NOMO-1 treated with dmso at 0.1 percent for 144 hours (cell line): ENCODE data around the gene KIAA0586.
"Not testable (repeated sequence)": the region's sequence is repeated elsewhere in the genome, so short reads cannot be mapped to it uniquely, and the experiment has no call there.

Experiments used
- DNase-seq: peaks from one replicate; lab custom pipeline; 2025; ENCODE audit not compliant: unreplicated experiment; lab: John Stamatoyannopoulos, UW

The KIAA0586 gene

GRCh38 chr14:58463147-58463546 is 35.6 kb downstream of the KIAA0586 start:
- no peak for DNase-seq

DNA sequence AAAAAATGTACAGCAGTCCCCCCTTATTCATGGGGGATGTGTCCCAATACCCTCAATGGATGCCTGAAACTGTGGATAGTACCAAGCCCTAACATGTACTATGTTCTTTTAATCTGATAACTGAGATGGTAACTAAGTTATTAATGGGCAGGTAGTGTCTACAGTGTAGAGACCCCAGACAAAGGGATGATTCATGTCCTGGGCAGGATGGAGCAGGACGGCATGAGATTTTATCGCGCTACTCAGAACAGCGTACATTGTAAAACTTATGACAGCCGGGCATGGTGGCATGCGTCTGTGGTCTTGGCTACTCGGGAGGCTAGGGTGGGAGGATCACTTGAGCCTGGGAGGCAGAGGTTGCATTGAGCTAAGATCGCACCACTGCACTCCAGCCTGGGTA is 37.1 kb downstream of the KIAA0586 start:
- no peak for DNase-seq

DNA sequence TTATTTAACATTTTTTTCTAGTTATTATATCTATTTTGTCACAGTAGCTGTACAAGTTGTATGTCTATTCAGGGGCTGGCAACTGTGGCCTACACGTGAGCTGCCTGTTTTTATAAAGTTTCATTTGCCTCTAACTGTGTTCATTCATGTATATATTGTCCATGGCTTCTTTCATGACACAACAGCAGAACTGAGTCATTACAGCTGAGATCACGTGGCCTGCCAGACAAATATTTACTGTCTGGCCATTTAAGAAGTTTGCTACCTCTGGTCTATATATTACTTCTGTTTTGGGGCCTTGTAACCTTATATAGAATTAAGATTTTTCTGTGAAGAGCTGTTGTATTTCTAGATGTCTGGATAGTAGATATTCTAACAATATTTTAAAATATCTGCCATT is 37.9 kb downstream of the KIAA0586 start:
- DNase-seq, result no peak

DNA sequence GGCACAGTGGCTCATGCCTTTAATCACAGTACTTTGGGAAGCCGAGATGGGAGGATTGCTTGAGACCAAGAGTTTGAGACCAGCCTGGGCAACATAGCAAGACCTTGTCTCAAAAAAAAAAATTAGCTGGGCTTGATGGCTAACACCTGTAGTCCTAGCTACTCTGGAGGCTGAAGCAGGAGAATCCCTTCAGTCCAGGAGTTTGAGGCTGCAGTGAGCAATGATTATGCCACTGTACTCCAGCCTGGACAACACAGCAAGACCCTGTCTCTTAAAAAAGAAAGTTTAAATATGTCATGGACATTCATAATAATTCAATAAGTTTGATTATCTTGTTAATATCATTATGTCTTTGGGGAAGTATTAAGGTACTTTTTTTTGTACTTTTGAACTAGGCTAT is 38.9 kb downstream of the KIAA0586 start:
- no peak for DNase-seq

DNA sequence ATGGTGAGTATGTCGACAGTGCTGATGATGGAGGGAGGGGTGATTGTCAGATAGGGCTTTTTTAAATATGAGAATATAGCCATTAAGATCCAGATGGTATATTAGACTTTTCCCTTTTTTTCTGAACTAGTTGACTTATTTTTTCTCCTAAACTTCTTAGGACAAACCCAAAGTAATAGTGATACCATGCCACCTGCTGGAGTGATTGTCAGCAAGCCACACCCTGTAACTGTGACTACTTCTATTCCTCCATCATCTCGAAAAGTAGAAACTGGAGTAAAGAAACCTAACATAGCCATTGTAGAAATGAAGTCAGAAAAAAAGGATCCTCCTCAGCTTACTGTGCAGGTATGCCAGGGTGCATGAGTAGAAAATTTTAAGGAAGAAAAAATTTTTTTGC is 40.1 kb downstream of the KIAA0586 start:
- no peak for DNase-seq

DNA sequence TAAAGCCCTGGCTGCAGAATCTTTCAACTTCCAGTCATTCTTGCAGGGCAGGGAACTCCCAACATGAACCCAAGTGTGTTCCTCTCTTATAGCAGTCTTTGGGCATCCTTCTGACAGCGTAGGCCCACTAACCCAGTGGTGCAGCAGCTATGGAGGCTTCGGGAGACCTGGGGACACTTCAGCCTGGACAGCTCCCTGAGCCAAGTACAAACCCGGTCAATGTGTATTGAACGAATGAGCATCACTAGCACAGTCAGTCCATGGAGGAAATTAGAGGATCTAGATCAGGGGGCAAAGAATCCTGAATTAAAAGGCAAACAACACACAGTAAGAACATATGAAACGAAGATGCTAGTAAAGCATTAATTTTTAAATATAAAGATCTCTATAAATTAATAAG is 41.8 kb downstream of the KIAA0586 start:
- no peak for DNase-seq

GRCh38 chr14:58476320-58476719 is 48.8 kb downstream of the KIAA0586 start:
- DNase-seq, result no peak

DNA sequence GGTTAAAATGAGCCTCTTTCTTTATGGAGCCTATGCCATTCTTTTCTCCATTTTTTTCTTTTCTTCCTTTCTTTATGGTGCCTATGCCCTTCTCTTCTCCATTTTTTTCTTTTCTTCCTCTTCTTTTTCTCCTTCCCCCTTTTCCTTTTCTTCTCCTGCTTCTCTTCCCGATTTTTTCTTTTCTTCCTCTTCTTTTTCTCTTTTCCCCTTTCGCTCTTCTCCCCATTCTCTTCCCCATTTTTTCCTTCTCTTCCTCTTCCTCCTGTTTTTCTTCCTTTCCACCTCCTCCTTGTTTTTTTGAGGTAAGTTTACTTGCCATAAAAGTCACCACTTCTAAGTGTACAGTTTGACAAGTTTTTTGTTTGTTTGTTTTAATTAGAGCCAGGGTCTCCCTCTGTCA is 50.1 kb downstream of the KIAA0586 start:
- DNase-seq, result no peak

- not testable (repeated sequence) for DNase-seq
Measured at GRCh38 chr14:58478329-58478728, 50.8 kb downstream of the KIAA0586 start.

GRCh38 chr14:58479975-58480374 is 52.5 kb downstream of the KIAA0586 start:
- DNase-seq, result peak; percentile 72

DNA sequence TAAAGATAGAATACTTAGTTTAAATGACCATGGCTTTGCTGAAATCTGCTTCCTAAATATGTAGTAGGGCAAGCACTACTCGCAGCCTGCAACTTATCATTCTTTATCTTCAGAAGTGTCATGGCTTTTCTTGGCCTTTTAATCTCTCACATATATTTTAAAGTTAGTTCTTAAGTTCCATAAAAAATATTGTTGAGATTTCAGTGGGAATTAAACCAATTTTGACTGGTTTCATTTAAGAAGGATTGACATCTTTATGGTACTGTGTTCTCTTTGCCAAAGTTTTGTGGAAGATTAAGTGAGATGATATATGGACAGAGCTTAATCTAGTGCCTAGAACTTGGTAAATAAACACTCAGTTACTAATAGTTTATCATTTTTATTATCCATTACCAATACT is 56.7 kb downstream of the KIAA0586 start:
- no peak for DNase-seq

GRCh38 chr14:58488550-58488949 is 61.0 kb downstream of the KIAA0586 start:
- DNase-seq, result peak; percentile 15

- no peak for DNase-seq
Measured at GRCh38 chr14:58491593-58491992, 64.1 kb downstream of the KIAA0586 start.

- no peak for DNase-seq
Measured at GRCh38 chr14:58492044-58492443, 64.5 kb downstream of the KIAA0586 start.

DNA sequence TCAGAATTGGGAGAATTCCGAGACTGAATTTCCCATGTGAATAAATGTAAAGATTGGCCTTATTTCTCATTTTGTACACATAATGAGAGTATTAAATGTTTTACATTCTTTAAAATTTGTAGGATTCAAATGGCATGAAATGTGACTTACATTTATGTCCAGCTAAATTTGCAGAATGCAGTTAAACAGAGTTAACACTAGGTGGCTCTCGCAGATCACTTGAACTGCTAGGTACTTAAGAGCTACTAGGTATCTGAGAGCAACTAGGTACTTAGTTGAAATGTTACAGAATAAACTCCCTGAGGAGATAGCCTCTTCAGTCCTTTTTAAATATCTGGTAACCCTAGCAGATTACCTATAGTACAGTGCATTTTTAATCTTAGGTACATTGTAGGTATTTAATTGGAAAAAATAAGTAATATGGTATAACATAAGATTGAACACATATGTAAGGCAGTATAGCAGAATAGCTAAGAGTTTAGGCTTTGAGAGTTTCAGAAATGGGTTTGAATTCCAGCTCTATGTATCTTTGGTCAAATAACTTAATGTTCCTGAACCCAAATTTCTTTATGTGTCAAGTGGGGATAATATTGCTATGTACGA is 73.8 kb downstream of the KIAA0586 start:
- DNase-seq, result no peak

GRCh38 chr14:58513272-58513671 is 85.8 kb downstream of the KIAA0586 start:
- DNase-seq, result peak; percentile 7

GRCh38 chr14:58517592-58517991 is 90.1 kb downstream of the KIAA0586 start:
- no peak for DNase-seq

DNA sequence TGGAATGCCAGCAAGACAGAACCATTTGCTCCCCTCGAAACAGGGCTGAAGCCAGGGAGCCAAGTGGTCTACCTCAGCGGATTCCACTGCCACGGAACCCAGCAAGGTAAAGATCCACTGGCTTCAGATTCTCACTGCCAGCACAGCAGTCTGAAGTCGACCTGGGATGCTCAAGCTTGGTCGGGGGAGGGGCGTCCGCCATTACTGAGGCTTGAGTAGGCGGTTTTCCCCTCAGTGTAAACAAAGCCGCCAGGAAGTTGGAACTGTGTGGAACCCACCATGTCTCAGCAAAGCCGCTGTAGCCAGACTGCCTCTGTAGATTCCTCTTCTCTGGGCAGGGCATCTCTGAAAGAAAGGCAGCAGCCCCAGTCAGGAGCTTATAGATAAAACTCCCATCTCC is 98.2 kb downstream of the KIAA0586 start:
- not testable (repeated sequence) for DNase-seq

DNA sequence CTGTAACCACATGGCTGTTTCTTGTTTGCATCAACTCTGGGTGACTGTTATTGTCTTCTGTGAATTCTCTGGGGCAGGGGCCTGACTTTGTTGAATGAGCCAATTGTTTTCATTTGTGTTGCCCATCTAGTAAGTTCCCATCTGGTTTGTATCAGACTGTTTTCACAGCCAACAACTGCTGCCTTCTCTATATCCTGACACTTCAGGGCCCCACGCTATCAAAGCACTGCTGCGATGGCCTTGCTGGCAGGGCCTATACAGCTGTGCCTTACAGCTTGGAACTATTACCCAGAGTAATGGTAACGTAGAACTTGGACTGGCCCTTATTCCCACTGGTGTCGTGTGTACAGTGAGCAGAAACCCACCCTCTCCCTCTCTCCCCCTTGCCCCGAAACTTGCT is 105.9 kb downstream of the KIAA0586 start:
- DNase-seq, result no peak

DNA sequence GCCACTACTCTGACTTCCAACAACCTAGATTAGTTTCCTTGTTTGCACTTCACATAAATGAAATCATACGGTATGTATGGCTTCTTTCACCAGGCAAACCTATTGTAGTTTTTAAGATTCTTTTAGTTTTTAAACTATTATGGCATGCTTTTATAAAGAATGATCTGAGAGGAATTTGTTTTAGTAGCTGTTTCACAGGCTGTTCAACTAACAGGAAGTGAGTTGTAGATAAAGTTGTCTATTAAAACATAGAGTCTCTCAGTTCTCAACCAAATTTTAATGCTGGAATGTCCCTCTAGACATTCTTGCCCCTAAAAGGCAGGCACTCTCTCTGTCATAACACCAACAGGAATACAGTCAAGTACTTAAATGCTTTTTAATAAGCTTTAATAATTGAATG is 107.5 kb downstream of the KIAA0586 start:
- DNase-seq, result no peak

- DNase-seq, result no peak
Measured at GRCh38 chr14:58537004-58537403, 109.5 kb downstream of the KIAA0586 start.

DNA sequence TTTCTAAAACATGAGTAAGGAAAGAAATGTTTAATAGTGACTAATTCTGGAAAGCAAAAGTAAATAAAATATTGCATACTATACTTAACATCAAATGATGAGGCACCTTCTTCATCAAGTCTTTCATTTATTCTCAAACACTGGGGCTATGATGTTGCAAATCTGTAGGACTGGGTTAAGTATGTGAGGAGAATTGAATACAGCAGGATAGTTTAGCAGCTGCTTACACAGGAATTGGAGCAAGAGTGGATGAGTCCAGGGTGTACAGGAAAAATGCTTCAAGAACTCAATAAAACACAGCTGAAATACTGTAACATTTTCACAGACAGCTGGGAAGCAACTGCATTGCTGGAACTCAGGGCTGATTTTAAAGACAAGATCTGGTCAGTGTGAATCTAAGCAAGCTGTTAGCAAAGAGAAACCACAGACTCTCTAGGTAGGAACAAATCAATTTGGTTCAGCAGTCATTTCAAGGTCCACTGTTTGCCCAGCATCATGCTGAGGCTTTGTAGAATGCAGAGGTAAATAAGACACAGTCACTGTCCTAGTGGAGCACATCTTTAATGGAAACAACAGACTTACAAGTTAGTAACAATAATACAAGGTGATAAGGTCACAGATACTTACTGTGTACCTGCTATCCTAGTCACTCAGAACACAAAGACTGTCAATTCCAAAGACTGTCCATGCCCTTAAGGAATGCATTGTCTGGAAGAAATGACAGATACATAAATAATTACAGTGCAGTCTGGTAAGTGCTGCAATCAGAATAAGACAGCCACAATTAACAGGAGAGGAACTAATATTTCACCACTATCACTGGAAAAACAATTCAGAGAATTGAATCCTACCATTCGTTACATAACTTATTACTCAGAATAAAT is 113.5 kb downstream of the KIAA0586 start:
- no peak for DNase-seq

GRCh38 chr14:58541633-58542022 is 114.1 kb downstream of the KIAA0586 start:
- no peak for DNase-seq
